Inferior parietal cortex (tissue), 1 donor: ENCODE measurements around the gene CDH13.

Experiments
- DNase-seq: peaks from one replicate; pipeline ENCODE4 v3.0.0-alpha.2; 2016; ENCODE audit errors: extremely low spot score

CDH13 gene

GRCh38 chr16:83350481-83350880 lies 723.7 kb downstream of the CDH13 start:
- no peak for DNase-seq

- no peak for DNase-seq
Observed at GRCh38 chr16:83351846-83352245, 725.1 kb downstream of the CDH13 start.

- DNase-seq, result no peak
Observed at GRCh38 chr16:83353241-83353640, 726.5 kb downstream of the CDH13 start.

GRCh38 chr16:83354015-83354414 lies 727.2 kb downstream of the CDH13 start:
- no peak for DNase-seq

- no peak for DNase-seq
Observed at GRCh38 chr16:83355570-83356218, 728.9 kb downstream of the CDH13 start.

GRCh38 chr16:83356266-83356665 lies 729.5 kb downstream of the CDH13 start:
- peak; percentile 83 for DNase-seq

GRCh38 chr16:83356986-83357385 lies 730.2 kb downstream of the CDH13 start:
- no peak for DNase-seq

- no peak for DNase-seq
Observed at GRCh38 chr16:83363521-83363920, 736.8 kb downstream of the CDH13 start.

GRCh38 chr16:83365166-83365565 lies 738.4 kb downstream of the CDH13 start:
- DNase-seq, result no peak

- no peak for DNase-seq
Observed at GRCh38 chr16:83366228-83366627, 739.5 kb downstream of the CDH13 start.

- no peak for DNase-seq
Observed at GRCh38 chr16:83374979-83375378, 748.2 kb downstream of the CDH13 start.

- no peak for DNase-seq
Observed at GRCh38 chr16:83389751-83390150, 763.0 kb downstream of the CDH13 start.

- DNase-seq, result no peak
Observed at GRCh38 chr16:83390759-83391158, 764.0 kb downstream of the CDH13 start.

GRCh38 chr16:83392743-83393142 lies 766.0 kb downstream of the CDH13 start:
- no peak for DNase-seq

- no peak for DNase-seq
Observed at GRCh38 chr16:83393196-83393981, 766.6 kb downstream of the CDH13 start.

- no peak for DNase-seq
Observed at GRCh38 chr16:83397601-83398291, 771.0 kb downstream of the CDH13 start.

- no peak for DNase-seq
Observed at GRCh38 chr16:83400234-83400633, 773.5 kb downstream of the CDH13 start.

GRCh38 chr16:83402160-83402814 lies 775.5 kb downstream of the CDH13 start:
- DNase-seq, result no peak

GRCh38 chr16:83402967-83403366 lies 776.2 kb downstream of the CDH13 start:
- no peak for DNase-seq

- no peak for DNase-seq
Observed at GRCh38 chr16:83403761-83404160, 777.0 kb downstream of the CDH13 start.

- DNase-seq, result no peak
Observed at GRCh38 chr16:83404261-83404660, 777.5 kb downstream of the CDH13 start.

GRCh38 chr16:83407928-83408327 lies 781.2 kb downstream of the CDH13 start:
- no peak for DNase-seq
